ENCODE results near the gene CDK19.

CDK19 gene

DNA sequence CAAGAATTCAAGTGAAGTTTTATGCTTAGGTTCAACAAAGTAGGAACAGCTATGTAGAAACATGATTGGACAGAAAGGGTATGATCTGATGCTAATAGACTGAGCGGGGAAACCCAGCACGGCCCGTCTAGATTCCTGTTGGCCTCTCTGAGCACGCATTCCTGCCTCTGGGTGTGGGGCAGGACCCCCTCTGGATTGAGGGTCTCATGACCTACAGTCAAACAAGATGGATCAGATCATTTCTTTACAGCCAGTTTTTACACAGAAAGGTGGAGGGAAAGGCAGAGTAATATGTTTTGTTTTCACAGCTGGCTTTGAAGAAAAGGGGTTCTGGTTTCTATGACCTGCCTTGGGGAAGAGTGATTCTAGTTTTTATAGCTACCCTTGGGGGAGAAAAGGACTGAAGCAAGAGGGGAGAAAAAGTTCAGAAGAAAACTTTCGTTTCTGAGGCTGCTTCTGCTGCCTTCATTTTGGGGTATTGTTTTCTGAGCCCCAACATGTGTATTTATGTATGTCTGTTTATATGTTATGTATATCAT lies 239.3 kb downstream of the CDK19 start:
- no peak for DNase-seq (ENCODE audit: low spot score)

DNA sequence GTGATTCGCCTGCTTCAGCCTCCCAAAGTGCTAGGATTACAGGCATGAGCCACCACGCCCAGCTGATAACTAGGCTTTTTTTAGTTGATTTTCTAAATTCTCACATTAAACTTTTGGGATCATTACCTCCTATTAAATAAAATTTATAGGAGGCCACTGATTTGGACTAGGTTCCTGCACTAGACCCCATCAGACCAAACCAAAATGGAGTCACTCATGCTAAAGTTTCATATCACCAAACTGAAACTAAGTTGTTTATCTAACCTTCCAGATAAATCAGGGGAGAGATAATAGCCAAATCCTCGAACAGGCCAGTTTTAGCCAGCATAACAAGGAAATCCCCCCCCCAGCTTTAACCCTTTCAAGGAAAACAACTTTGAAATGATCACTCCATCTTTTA lies 240.5 kb downstream of the CDK19 start:
- DNase-seq (ENCODE audit: low spot score) = no peak

DNA sequence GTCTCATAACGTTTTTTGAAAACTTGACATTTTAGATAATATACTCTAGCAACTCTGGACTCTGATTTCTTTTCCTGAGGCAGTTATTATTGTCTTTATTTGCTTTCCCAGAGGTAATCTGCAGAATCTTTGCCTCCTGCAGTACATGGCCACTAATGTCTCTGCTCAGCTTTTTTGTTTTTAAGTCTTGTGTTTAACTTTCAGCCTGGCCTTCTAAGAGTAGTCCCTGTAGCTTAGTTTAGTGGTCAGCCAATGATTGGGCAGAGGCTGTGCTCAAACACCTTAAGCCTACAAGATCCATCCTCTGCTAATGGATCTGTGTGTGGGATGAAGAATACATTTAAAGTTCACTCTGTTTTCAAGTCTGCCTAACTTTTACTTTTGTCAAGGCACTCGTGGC lies 241.7 kb downstream of the CDK19 start:
- no peak for DNase-seq (ENCODE audit: low spot score)

DNA sequence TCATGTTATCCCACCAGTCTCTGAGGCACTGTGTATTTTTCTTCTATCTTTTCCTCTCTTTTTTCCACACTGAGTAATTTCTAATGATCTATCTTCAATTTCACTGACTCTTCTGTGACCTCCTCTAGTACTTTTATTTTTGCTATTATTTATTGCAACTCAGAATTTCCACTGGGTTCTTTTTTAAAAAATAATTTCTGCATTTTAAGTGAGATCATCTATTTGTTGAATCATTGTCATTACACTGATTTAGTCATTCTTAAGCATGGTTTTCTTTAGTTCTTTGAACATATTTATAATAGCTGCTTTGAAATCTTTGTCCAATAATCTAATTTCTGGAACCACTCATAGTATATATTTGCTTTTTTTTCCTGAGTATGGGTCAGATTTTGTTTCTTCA lies 242.1 kb downstream of the CDK19 start:
- DNase-seq (ENCODE audit: low spot score) = no peak

GRCh38 chr6:110567957-110568696 lies 247.1 kb downstream of the CDK19 start:
- no peak for DNase-seq (ENCODE audit: low spot score)

GRCh38 chr6:110566346-110567125 lies 248.7 kb downstream of the CDK19 start:
- peak; percentile 56 for DNase-seq (ENCODE audit: low spot score)

DNA sequence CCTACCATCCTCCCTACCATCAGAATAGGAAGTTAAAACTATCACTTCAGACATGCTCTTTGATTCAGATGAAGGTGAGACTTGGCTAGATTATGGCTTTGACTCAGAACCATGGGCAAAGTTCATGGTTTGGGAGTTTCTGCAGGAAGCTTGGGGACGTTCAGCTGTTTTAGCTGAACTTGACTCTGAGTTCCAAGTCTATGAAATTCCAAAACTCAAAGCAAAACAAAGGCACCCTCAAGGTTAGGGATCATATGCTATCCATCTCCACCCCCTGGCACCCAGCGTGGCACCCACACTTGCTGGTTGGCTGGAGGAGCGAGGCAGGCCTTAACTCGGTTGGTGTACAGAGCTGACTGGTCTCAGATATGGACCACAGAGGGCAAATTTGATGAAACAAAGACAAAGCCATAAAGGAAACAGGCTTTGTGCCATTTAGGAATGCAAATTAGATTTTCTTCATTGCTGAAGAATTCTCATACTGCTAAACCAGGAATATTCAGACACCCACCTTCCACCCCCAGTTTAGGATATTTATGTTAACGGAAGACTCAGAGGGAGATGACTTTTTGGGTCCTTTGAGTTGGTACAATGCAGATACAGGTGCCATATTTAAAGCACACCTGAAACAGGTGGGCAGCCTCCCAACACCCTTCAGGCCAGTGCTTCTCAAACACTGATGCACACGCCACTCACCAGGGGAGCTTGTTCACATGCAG lies 250.4 kb downstream of the CDK19 start:
- DNase-seq (ENCODE audit: low spot score) = no peak

- DNase-seq (ENCODE audit: low spot score) = no peak
Measured at GRCh38 chr6:110563711-110564110, 251.6 kb downstream of the CDK19 start.

- no peak for DNase-seq (ENCODE audit: low spot score)
Measured at GRCh38 chr6:110562316-110562915, 252.9 kb downstream of the CDK19 start.

DNA sequence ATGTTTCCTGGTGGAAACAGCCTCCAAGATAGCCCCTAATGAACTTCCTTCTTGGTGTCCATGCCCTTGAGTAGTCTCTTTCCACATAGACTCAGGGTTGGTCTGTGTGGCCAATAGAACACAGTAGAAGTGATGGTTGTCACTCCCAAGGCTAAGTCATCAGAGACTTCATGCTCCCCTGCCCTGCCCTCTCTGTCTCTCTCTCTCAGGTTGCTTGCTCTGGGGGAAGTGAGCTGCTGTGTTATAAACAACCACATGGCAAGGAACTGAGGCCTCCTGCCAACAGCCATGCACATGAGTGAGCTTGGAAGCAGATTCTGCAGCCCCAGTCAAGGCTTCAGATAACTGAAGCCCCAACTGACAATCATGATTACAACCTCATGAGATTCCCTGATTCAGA lies 253.6 kb downstream of the CDK19 start:
- DNase-seq (ENCODE audit: low spot score) = no peak

GRCh38 chr6:110561008-110561396 lies 254.3 kb downstream of the CDK19 start:
- no peak for DNase-seq (ENCODE audit: low spot score)

DNA sequence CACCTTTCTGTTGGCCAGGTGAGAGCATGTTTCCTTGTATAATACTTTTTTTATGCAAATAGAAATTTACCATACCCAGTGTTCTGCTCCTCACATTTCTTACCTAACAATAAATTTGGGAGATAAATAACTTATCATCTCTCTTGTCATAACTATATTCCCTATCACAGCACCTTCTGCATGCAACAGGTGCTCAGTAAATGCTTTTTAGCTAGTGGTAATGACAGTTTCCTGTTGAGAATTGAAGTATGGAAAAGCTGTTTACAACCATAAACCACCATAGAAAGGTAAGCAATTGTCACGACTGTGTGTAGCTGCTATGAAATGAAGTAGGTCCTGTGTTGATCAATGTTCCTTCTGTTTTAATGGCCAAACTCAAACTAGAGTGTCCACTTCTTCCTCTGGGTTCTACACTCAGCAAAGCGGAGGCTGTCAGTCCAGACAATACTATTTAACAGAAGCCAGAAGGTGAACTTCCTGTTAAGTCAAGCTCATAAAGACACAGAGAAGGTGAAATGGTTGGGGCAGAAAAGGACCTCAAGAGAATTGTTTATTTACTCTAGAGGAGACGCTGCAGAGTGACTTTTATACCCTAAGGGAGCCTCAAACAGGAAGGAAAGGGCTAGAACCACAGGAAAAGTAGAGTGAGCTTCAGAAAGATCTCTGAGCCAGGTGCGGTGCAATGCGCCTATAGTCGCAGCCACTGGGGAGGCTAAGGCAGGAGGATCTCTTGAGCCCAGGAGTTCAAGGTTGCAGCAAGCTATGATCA lies 254.8 kb downstream of the CDK19 start:
- DNase-seq (ENCODE audit: low spot score) = no peak
